Measurements from ENCODE around the gene PARVG.
"Not testable (repeated sequence)": the region's sequence is repeated elsewhere in the genome, so short reads cannot be mapped to it uniquely, and the experiment has no call there.

The PARVG gene

GRCh38 chr22:44225812-44226211 is 45.1 kb downstream of the PARVG start:
- no peak for TF ChIP-seq CTCF (IDR thresholded peaks at IDR 0.05; ENCODE audit: insufficient read depth, missing control alignments)
- FAIRE-seq = no peak
- no peak for DNase-seq (ENCODE audit: insufficient read length, low spot score)

GRCh38 chr22:44229331-44229730 is 48.6 kb downstream of the PARVG start:
- no peak for DNase-seq (ENCODE audit: insufficient read length, low spot score)
- FAIRE-seq = no peak
- no peak for TF ChIP-seq CTCF (IDR thresholded peaks at IDR 0.05; ENCODE audit: insufficient read depth, missing control alignments)

- DNase-seq (ENCODE audit: insufficient read length, low spot score) (no peak), FAIRE-seq (no peak)
- no peak for TF ChIP-seq CTCF (IDR thresholded peaks at IDR 0.05; ENCODE audit: insufficient read depth, missing control alignments)
These were observed 49.1 kb downstream of the PARVG start for GRCh38 chr22:44229809-44230208.

- DNase-seq (ENCODE audit: insufficient read length, low spot score) (no peak), FAIRE-seq (no peak)
- no peak for TF ChIP-seq CTCF (IDR thresholded peaks at IDR 0.05; ENCODE audit: insufficient read depth, missing control alignments)
These were observed 50.5 kb downstream of the PARVG start for GRCh38 chr22:44231233-44231632.

- not testable (repeated sequence) for DNase-seq (ENCODE audit: insufficient read length, low spot score); FAIRE-seq
These were observed 53.6 kb downstream of the PARVG start for GRCh38 chr22:44234372-44234771.

GRCh38 chr22:44237290-44237689 is 56.6 kb downstream of the PARVG start:
- TF ChIP-seq CTCF (IDR thresholded peaks at IDR 0.05; ENCODE audit: insufficient read depth, missing control alignments) = no peak
- FAIRE-seq (no peak), DNase-seq (ENCODE audit: insufficient read length, low spot score) (no peak)

GRCh38 chr22:44241121-44241520 is 60.4 kb downstream of the PARVG start:
- FAIRE-seq = not testable (repeated sequence)

GRCh38 chr22:44242946-44243724 is 62.4 kb downstream of the PARVG start:
- FAIRE-seq = no peak
- DNase-seq (ENCODE audit: insufficient read length, low spot score) = no peak
- no peak for TF ChIP-seq CTCF (IDR thresholded peaks at IDR 0.05; ENCODE audit: insufficient read depth, missing control alignments)

More at GRCh38 chr22:44241121-44241520, 60.4 kb downstream of the PARVG start:
- DNase-seq (ENCODE audit: insufficient read length, low spot score) = not testable (repeated sequence)

Data from D721Med (cell line).